IPS-18c (cell line): Measurements from ENCODE around the gene ARMH1.

ENCODE experiments used
- H3K4me3 ChIP-seq: 2 replicates; pipeline ENCODE4 v1.7.0; 2013; ENCODE audit warnings: low read depth, mild to moderate bottlenecking, low read length, moderate library complexity; ENCODE audit not compliant: insufficient read depth
- H3K9me3 ChIP-seq: one replicate; pipeline ENCODE4 v1.6.1; 2013; ENCODE audit warnings: mild to moderate bottlenecking, low read length, moderate library complexity; ENCODE audit not compliant: control insufficient read depth, insufficient read depth

ARMH1 gene

DNA sequence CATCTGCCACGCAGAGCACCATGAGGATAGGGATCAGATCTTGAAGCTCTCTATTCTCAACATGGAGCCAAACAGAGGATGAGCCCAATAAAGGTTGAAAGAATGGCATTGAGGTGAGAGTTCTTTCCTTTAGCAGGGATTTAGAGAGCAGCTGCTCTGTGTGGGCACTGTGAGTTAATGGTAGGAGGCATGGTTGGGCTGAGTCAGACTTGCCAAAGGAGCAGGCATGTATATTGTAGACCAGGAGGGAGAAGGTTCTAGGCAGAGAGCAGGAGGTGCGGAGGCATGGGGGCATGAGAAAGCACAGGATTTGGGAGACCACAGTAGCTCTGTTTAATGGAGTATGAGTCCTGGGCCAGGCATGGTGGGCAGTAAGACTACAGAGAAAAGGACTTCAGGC, 32.3 kb upstream of the ARMH1 start:
- no peak overlapping the region for H3K4me3 ChIP-seq
- H3K9me3 ChIP-seq = peaks cover 2% of the 10 kb centered on the region

DNA sequence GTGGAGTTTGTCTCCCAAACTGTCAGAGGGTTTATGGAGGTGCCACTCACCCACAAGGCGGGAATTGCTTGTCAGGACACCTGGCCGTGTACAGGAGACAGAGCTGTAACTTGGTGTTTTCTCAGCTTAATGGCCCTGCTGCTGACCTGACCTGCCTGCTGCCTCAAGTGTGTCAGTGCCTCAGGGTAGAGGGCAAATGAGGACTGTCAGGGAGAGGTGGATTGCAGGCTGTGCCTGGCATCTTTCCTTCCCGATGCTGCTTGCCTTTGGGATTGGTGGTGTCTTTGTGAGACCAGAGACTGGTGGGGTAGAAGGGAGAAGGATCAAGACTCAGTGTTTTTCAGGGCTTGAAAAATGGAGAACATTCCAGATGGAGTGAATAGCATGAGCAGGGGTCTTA, 31.6 kb upstream of the ARMH1 start:
- H3K9me3 ChIP-seq = peaks cover 2% of the 10 kb centered on the region
- H3K4me3 ChIP-seq = no peak overlapping the region

GRCh38 chr1:44643721-44644334, 30.7 kb upstream of the ARMH1 start:
- no peak overlapping the region for H3K4me3 ChIP-seq
- peaks cover 2% of the 10 kb centered on the region for H3K9me3 ChIP-seq

DNA sequence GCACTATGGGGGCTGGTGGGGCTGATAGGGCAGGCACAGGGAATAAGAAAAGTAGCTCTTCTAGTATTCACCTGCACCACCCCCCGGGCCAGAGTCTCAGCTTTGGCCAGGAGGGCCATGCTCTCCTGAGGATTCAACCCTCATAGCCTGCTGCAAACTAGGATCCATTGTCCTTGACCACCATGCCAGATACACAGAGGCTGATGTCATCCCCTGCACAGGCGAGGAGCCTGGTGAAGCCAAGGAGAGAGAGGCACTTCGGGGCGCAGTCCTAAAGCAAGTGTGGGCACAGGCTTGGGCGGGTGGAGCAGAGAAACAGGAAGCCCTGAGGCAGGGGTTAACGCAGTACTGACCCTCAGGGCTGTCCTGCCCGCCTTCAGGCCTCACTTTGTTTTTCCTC, 29.7 kb upstream of the ARMH1 start:
- no peak overlapping the region for H3K4me3 ChIP-seq
- peaks cover 2% of the 10 kb centered on the region for H3K9me3 ChIP-seq

- Histone ChIP-seq H3K9me3 (peaks cover 2% of the 10 kb centered on the region), H3K4me3 (no peak overlapping the region)
These were observed 28.9 kb upstream of the ARMH1 start for GRCh38 chr1:44645476-44646244.

GRCh38 chr1:44646261-44647110, 28.0 kb upstream of the ARMH1 start:
- H3K4me3 ChIP-seq = no peak overlapping the region
- no peaks in the 10 kb centered on the region for H3K9me3 ChIP-seq

DNA sequence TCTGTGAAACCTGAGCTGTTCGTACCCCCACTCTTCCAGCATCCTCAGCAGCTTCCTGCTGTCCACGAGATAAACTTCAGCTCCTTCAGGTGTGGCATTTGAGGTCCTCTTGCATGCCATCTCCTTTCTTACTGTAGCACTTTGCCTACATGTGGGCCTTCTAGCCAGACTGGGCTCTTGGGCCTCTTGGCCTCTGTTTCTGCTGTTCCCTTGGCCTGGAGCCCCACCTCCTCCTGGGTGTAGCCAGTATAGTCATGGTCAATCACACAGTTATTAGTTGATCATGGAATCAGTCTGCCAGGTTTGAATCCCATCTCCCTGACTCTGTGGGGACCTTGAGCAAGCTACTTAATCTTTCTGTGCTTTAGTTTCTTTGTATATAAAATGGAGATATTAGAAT, 26.6 kb upstream of the ARMH1 start:
- H3K4me3 ChIP-seq = no peak overlapping the region
- H3K9me3 ChIP-seq = no peaks in the 10 kb centered on the region

- Histone ChIP-seq H3K4me3 (no peak overlapping the region), H3K9me3 (no peaks in the 10 kb centered on the region)
These were observed 25.8 kb upstream of the ARMH1 start for GRCh38 chr1:44648529-44649250.

DNA sequence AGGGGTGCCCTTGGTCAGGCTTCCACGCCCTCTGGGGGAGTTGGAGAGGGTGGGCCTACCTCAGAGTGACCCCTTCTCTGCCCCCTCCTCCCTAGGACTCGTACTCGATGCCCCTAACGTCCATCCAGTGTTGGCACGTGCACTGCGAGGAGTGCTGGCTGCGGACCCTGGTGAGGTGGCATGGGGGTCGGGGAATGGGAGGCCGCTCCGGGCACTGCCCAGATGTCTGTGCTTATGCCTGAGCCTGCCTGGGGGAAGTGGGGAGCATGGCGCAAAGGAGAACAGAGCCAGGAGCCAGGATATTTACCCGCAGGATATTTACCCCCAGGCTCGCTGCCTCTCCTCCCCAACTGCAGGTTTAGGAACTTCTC, 24.7 kb upstream of the ARMH1 start:
- Histone ChIP-seq H3K9me3 (no peaks in the 10 kb centered on the region), H3K4me3 (no peak overlapping the region)

DNA sequence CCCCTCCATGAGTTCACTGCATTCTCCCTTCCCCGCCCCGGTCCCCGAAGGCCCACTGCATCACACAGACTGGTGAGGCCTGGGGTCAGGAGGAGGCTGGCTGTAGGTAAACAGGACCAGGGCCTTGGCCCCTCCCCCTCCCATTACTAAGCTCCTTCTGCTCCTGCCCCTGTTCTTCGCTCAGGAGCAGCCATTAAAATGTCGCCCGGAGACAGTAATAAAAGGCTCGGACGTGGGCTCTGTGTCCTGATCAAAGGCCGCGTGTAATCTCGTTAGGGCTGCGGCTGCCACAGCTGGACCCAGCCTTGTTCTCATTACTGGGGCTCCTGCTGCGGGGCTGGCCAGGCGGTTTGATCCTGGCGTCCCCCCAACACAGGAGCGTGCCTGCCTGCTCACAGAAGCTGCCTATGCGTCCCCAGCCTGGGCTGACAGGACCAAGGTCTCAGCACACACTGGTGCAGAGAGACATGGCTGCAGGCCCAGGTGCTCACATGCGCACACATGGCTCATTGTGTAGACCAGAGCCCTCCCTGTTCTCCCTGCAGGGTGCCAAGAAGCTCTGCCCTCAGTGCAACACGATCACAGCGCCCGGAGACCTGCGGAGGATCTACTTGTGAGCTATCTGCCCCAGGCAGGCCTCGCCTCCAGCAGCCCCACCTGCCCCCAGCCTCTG, 24.2 kb upstream of the ARMH1 start:
- no peaks in the 10 kb centered on the region for H3K9me3 ChIP-seq
- no peak overlapping the region for H3K4me3 ChIP-seq

DNA sequence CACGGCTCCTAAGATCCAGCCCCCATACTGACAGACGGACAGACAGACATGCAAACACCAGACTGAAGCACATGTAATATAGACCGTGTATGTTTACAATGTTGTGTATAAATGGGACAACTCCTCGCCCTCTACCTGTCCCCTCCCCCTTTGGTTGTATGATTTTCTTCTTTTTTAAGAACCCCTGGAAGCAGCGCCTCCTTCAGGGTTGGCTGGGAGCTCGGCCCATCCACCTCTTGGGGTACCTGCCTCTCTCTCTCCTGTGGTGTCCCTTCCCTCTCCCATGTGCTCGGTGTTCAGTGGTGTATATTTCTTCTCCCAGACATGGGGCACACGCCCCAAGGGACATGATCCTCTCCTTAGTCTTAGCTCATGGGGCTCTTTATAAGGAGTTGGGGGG, 23.4 kb upstream of the ARMH1 start:
- Histone ChIP-seq H3K4me3 (no peak overlapping the region), H3K9me3 (no peaks in the 10 kb centered on the region)

DNA sequence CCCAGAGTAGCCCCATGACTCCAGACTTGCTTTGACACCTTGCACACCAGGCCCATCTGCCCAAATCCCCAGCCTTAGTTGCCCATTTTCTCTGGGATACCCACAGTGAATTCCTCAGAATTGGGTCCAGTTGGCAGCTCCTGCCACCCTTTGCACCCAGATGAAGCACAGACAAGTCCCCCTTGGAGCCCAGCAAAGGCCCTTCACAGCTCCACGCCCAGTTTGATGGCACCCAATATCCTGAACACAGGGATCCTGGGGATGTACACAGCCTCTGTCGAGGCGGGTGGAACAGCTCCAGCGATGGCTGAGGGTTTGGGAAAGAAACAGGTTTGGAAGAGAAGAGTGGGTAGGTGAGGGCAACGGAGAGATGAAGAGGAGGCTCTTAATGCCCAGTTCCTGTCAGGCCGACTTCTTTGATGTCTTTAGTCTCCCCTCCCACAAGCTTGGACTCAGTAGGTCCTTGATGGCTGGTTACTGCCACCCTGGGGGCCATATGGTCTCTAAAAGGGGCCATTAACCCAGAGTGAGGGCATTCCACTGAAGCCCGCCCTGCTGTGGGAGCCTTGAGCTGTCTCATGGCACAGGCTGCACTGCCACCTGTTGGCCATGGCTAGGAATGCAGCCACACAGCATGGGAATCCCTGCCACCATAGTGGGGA, 21.9 kb upstream of the ARMH1 start:
- no peak overlapping the region for H3K4me3 ChIP-seq
- no peaks in the 10 kb centered on the region for H3K9me3 ChIP-seq

GRCh38 chr1:44653107-44653964, 21.2 kb upstream of the ARMH1 start:
- H3K9me3 ChIP-seq = no peaks in the 10 kb centered on the region

DNA sequence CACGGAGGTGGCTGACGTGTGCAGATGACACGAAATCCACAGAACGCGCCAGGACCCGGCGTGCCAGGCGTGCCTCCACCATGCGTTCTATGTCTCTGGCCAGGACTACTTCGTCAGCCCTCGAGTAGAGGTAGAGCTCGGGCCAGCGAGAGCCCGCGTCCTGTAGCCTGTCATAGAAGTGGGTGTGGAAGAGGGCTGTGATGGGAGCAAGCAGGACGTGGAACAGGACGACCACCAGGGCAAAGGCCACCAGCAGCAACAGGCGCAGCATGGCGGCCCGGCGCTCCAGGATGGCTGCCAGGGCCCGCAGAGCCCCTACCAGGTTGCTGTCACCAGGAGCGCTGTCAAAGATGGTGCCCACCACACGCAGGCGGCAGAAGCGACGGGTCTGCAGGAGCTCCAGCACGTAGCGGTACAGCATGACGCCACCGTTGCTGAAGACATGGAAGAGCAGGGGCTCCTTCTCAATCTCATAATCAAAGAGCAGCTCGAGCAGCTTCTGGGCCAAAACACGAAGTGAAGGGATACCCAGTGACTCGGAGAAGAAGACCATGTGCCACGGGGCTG, 19.8 kb upstream of the ARMH1 start:
- Histone ChIP-seq H3K4me3 (no peak overlapping the region), H3K9me3 (no peaks in the 10 kb centered on the region)

More at GRCh38 chr1:44653107-44653964, 21.2 kb upstream of the ARMH1 start:
- H3K4me3 ChIP-seq = no peak overlapping the region

DNA sequence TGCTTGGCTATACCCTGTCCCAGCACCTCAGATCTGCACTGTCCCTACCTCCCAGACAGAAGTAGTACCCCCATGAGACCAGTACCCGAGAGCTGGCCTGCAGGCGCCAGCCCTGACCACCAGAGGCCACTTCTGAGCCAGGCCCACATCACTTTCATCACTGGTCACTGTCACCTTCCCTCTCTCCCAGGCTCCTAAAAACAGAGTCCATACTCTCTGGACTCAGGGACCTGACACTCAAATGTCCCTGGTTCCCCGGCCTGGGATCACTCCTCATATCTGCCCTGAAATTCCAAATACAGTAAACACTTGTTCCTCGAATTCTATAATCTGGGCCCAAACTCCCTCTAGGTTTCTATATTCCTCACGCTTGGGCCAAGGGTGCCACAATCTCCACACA, 18.9 kb upstream of the ARMH1 start:
- Histone ChIP-seq H3K4me3 (no peak overlapping the region), H3K9me3 (no peaks in the 10 kb centered on the region)
